Loucy (cell line): ENCODE data around the gene TEP1.

Experiments
- CTCF ChIP-seq: fragments of 200-600 bp; sonication (generic); conservative IDR thresholded peaks from 2 replicates; pipeline ENCODE4 v1.5.1; 2014; ENCODE audit warnings: mild to moderate bottlenecking, antibody characterized with exemption, low read length
- EZH2phosphoT487 ChIP-seq: fragments of 200-600 bp; IDR thresholded peaks from 2 replicates; pipeline ENCODE4 v1.6.1; 2018; ENCODE audit warnings: antibody characterized with exemption, mild to moderate bottlenecking, moderate library complexity, borderline replicate concordance

GRCh38 chr14:20341646-20342045 is 71.7 kb downstream of the TEP1 start:
- TF ChIP-seq CTCF (no peak), EZH2phosphoT487 (no peak)
